ENCODE data around the gene RNF213. TPM values are rescaled to one million over a fixed set of nuclear protein-coding genes. Genes with fewer than 3 reads are reported as not detected.
A peak's percentile ranks its signal among the peaks of the same experiment; 100 is the strongest.

The RNF213 gene
- total RNA-seq, 2 experiments from 2014 or later: 488 TPM

DNA sequence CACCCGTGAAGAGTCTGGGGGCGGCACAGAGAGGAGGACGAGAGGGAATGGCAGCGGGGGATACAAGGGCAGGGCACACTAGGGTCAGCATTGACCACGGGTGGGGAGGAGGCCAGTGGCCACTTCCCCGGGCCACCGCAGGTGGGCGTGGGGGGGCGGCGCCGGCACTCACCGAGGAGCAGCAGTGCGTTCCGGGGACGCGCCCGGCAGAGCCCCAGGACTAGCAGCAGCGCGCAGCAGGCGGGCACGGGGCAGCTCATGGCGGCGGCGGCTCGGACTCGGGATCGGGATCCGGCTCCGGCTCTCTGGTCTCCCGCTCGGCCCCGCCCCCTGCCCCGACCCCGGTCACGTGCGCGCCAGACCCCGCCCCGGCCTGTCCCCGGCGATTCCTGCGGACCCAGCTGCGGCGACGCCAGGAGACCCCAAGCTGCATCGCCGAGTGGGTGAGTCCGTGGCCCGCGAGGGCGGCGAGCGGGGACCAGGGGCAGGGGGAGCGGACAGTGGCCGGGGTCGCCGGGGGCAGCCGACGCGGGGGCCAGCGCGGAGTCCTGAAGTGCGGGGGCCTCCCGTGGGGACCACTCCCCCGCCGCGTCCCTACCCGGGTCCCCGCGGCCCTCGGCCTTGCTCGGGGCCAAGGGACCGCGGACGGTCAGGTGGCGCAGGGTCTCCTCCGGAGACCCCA is 40.5 kb upstream of the RNF213 start, which contains the start of the genes SGSH and SLC26A11:
SGSH (minus strand) TSS at position 280 of the 682 bp plus-strand sequence; CDS start at position 260, 20 bp downstream.
SLC26A11 (plus strand) TSS at position 374 of the 682 bp plus-strand sequence. CDS start 1,134 bp downstream, outside the sequence.
- POLR2A ChIA-PET: interaction anchor here (1.5 kb wide), 1 partner anchor 43 kb away, joined by 5 read pairs; no protein-coding TSS in a partner anchor
- Mint-ChIP-seq H3K36me3 (no peaks in the 10 kb centered on the region), H3K27ac (peak within 1 kb of the TSS; percentile 80), H3K4me1 (peaks cover 13% of the 10 kb centered on the region), H3K27me3 (peaks cover 10% of the 10 kb centered on the region), H3K9me3 (no peaks in the 10 kb centered on the region), H3K4me3 (peak within 1 kb of the TSS; percentile 82)
- DNase-seq (peak; percentile 65), ATAC-seq (ENCODE audit: low read depth) (peak; percentile 38)

DNA sequence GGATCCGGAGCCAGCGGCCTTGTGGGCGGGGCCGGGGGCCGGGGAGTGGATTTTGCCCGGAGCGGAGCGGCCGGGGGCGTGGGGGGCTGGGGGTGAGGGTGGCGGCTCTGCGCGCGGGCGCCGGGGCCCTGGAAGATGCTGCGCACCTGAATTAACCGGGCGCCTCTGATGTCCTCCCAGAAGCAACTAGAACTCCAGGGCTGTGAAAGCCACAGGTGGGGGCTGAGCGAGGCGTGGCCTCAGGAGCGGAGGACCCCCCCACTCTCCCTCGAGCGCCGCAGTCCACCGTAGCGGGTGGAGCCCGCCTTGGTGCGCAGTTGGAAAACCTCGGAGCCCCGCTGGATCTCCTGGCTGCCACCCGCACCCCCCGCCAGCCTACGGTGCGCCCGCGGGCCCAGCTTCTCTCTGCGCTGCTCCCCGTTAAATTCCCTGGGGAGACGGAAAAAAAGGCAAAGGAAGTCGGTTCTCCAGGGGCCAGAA is 39.9 kb upstream of the RNF213 start:
- Mint-ChIP-seq H3K36me3 (no peaks in the 10 kb centered on the region), H3K4me3 (no peak overlapping the region), H3K4me1 (peaks cover 13% of the 10 kb centered on the region), H3K27me3 (peaks cover 10% of the 10 kb centered on the region), H3K9me3 (no peaks in the 10 kb centered on the region), H3K27ac (no peak overlapping the region)
- no peak for ATAC-seq (ENCODE audit: low read depth)
- no peak for DNase-seq
- POLR2A ChIA-PET: no interaction called here

DNA sequence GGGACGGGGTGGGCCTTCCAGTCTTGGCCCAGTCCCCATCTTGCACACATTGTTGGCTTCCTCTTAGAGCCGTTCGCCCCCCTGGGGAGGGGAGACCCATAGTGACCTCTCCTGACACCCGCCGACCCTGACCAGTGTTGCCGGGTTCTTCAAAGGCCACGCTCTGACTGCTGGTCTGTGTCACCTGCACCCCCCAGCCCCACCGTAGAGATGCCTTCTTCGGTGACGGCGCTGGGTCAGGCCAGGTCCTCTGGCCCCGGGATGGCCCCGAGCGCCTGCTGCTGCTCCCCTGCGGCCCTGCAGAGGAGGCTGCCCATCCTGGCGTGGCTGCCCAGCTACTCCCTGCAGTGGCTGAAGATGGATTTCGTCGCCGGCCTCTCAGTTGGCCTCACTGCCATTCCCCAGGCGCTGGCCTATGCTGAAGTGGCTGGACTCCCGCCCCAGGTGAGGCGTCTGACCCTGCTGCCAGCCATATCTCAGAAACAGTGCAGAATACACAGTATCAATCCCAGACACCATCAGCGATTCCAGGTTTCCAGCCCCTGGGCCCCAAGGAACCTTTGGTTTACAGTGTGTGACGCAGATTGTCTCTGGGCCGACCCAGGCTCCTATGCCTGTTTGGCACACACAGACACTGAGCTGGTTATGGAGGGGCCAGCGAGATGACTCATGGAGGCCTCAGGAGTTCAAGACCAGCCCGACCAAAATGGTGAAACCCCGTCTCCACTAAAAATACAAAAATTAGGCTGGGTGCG is 39.1 kb upstream of the RNF213 start:
- POLR2A ChIA-PET: no interaction called here
- peaks cover 10% of the 10 kb centered on the region for H3K27me3 Mint-ChIP-seq
- DNase-seq (no peak), ATAC-seq (ENCODE audit: low read depth) (no peak)
- H3K36me3 Mint-ChIP-seq: no peaks in the 10 kb centered on the region
- peak overlapping the region; percentile 53 for H3K4me3 Mint-ChIP-seq
- no peak overlapping the region for H3K27ac Mint-ChIP-seq
- H3K4me1 Mint-ChIP-seq: peaks cover 13% of the 10 kb centered on the region
- H3K9me3 Mint-ChIP-seq: no peaks in the 10 kb centered on the region

DNA sequence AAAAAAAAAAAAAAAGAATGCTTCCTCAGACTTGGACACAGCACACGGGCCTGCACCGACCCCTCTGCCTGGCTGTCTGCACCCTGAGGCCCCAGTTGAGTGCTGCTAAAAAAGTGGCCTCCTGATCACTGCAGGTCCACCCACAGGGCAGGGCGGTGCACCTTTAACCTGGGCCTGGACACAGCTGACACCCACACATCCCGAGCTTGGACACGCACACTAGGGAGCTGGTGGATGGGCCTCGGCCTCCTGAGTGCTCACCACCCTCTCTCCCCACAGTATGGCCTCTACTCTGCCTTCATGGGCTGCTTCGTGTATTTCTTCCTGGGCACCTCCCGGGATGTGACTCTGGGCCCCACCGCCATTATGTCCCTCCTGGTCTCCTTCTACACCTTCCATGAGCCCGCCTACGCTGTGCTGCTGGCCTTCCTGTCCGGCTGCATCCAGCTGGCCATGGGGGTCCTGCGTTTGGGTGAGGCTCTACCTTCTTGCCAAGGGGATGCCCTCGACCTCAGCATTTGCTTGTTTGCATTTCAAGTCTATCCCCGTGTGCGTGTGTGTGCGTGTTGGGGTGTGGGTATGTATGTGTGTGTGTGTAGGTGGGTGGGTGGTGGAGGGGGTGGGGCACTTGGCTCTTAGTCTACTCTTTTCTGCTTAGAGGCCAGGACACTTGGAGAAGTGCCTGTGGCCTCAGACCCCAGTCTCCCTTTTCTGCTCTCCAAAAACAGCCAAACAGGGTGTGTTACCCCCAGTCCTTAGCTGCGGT is 38.1 kb upstream of the RNF213 start:
- Mint-ChIP-seq H3K36me3 (no peaks in the 10 kb centered on the region), H3K27ac (no peak overlapping the region), H3K4me3 (no peak overlapping the region), H3K4me1 (peaks cover 13% of the 10 kb centered on the region), H3K27me3 (peaks cover 10% of the 10 kb centered on the region), H3K9me3 (no peaks in the 10 kb centered on the region)
- no peak for DNase-seq
- ATAC-seq (ENCODE audit: low read depth): no peak
- POLR2A ChIA-PET: no interaction called here

DNA sequence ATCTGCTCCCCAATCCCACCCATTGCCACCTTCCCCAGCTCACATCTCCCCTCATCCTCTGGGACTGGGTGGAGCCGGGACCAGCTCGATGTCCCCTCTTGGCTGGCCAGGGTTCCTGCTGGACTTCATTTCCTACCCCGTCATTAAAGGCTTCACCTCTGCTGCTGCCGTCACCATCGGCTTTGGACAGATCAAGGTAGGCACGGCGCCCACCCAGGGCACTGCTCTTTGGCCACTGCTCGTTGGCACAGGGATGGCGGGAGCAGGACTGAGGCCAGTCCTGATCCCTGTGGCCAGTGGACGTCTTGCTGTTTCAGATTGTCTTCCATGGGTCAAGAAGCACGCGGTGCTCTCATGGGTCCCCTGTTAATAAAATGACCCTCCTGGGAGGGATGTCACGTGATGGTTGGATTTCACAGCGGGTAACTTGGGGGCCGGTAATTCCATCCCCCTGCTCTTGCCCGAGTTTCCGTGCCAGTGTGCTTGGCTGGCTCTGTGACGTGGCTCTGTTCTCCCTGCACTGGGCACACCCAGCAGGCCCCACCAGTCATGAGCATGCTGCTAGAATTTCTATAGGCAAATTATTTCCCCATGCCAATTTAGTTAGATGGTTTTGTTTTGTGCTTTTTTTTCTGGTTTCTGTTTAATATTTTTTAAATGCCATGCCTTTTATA is 37.4 kb upstream of the RNF213 start:
- no peaks in the 10 kb centered on the region for H3K9me3 Mint-ChIP-seq
- peaks cover 10% of the 10 kb centered on the region for H3K27me3 Mint-ChIP-seq
- H3K27ac Mint-ChIP-seq: no peak overlapping the region
- POLR2A ChIA-PET: no interaction called here
- ATAC-seq (ENCODE audit: low read depth) (no peak), DNase-seq (no peak)
- no peak overlapping the region for H3K4me3 Mint-ChIP-seq
- no peaks in the 10 kb centered on the region for H3K36me3 Mint-ChIP-seq
- H3K4me1 Mint-ChIP-seq: peaks cover 13% of the 10 kb centered on the region

DNA sequence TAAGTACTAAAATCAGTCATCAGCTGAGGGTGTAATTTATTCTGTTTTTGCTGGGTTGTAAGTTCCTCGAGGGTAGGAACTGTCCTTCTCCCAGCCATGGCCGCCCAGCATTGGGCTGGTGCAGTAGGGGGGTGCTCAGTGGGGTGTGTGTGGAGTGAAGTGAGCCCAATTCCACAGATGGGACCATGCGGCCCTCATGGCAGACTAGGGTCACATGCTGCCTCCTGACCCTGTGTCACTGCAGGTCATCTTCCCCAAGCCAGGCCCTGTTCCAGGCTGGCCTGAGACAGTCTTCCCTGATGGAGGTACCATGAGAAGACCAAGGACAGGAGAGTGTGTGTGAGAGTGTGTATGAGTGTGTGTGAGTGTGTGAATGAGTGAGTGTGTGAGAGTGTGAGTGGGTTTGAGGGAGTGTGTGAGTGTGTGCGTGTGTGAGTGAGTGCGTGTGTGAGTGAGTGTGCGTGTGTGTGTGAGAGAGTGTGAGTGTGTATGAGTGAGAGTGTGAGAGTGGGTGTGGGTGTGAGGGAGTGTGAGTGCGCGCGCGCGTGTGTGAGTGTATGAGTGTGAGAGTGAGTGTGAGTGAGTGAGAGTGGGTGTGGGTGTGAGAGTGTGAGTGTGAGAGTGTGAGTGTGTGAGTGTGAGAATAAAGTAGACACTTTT is 36.7 kb upstream of the RNF213 start:
- H3K4me1 Mint-ChIP-seq: peaks cover 8% of the 10 kb centered on the region
- H3K9me3 Mint-ChIP-seq: no peaks in the 10 kb centered on the region
- H3K27me3 Mint-ChIP-seq: peaks cover 10% of the 10 kb centered on the region
- DNase-seq (no peak), ATAC-seq (ENCODE audit: low read depth) (no peak)
- POLR2A ChIA-PET: no interaction called here
- H3K4me3 Mint-ChIP-seq: no peak overlapping the region
- H3K36me3 Mint-ChIP-seq: no peaks in the 10 kb centered on the region
- no peak overlapping the region for H3K27ac Mint-ChIP-seq

DNA sequence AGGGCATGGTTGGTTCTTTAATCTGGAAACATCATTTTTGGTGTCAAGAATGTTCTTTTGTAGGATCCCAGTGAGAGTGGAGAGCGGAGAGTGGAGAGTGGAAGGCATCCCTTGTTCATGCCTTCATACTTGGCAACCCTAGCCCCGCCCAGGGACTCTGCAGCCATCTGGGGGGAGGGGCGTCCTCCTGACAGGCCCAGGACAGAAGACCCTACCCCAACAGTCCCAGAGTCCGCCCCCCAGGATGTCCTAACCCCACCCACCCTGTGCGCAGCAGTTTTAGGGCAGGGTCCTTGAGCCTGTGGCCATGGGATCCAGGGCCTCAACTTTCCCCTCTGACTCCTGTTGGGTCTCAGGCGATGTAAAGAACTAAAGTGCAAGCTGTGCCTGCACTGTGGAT is 36.0 kb upstream of the RNF213 start:
- DNase-seq: no peak
- POLR2A ChIA-PET: interaction anchor here (0.6 kb wide), 1 partner anchor 20 kb away, joined by 3 read pairs; no protein-coding TSS in a partner anchor
- Mint-ChIP-seq H3K27ac (no peak overlapping the region), H3K4me1 (peaks cover 3% of the 10 kb centered on the region), H3K27me3 (peaks cover 10% of the 10 kb centered on the region), H3K4me3 (no peak overlapping the region), H3K36me3 (no peaks in the 10 kb centered on the region), H3K9me3 (no peaks in the 10 kb centered on the region)
- no peak for ATAC-seq (ENCODE audit: low read depth)

DNA sequence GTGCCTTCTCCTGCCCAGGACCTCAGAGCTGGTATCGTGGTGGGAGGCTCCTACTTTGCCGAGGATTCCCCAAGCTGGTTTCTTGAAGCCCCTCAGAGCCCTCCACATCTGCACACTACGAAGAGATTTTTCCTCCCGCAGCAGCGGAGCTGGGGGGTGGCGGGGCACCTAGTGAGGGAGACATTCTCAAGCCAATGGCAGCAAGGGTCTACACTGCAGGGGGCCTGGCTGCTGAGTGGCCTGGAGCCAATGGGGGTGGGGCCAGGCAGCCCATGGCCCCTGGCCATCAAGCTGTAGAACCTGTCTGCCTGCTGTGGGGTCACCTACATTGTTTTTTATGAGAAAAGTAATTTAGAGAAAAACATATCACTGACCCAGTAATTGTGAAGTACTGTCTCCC is 35.4 kb upstream of the RNF213 start:
- Mint-ChIP-seq H3K4me1 (no peaks in the 10 kb centered on the region), H3K27ac (no peak overlapping the region), H3K9me3 (no peaks in the 10 kb centered on the region), H3K27me3 (peaks cover 10% of the 10 kb centered on the region), H3K4me3 (no peak overlapping the region), H3K36me3 (no peaks in the 10 kb centered on the region)
- POLR2A ChIA-PET: interaction anchor here (0.6 kb wide), 1 partner anchor 19 kb away, joined by 3 read pairs; no protein-coding TSS in a partner anchor
- ATAC-seq (ENCODE audit: low read depth) (no peak), DNase-seq (no peak)

DNA sequence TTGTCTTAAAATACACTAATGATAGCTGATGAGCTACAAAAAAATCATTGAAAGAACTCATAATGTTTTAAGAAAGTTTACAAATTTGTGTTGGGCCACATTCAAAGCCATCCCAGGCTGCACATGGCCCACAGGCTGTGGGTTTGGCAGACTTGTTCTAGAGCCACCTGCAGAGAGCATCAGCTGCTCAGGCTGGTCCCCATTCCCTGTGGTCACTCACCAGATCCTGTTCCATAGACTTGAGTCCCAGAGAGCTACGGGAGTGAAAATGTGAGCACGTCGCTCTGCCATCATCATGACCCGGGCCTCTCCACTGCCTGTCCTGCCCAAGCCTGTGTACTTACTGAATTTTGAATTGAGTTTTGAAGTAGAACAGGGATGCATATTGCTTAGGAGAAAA is 33.5 kb upstream of the RNF213 start:
- ATAC-seq (ENCODE audit: low read depth) (no peak), DNase-seq (no peak)
- H3K4me3 Mint-ChIP-seq: no peak overlapping the region
- no peaks in the 10 kb centered on the region for H3K4me1 Mint-ChIP-seq
- peaks cover 4% of the 10 kb centered on the region for H3K9me3 Mint-ChIP-seq
- peaks cover 2% of the 10 kb centered on the region for H3K27me3 Mint-ChIP-seq
- no peaks in the 10 kb centered on the region for H3K36me3 Mint-ChIP-seq
- no peak overlapping the region for H3K27ac Mint-ChIP-seq
- POLR2A ChIA-PET: interaction anchor here (1.1 kb wide), 1 partner anchor 20 kb away, joined by 3 read pairs; no protein-coding TSS in a partner anchor

DNA sequence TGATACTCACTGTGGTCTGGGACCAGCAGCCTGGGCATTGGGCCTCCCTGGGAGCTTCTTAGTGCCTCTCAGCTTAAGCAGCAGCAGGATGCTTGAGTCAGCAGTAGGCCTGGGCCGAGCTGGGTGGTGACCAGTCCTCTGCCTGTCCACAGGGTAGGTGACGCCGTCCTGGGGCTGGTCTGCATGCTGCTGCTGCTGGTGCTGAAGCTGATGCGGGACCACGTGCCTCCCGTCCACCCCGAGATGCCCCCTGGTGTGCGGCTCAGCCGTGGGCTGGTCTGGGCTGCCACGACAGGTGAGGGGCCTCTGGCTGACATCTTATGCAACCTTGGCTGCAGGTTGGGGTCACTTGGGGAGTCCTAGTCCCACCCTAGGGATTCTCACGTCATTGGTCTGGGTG is 33.0 kb upstream of the RNF213 start:
- Mint-ChIP-seq H3K4me1 (no peaks in the 10 kb centered on the region), H3K9me3 (peaks cover 8% of the 10 kb centered on the region), H3K4me3 (no peak overlapping the region), H3K36me3 (peaks cover 3% of the 10 kb centered on the region), H3K27me3 (peaks cover under 1% of the 10 kb centered on the region), H3K27ac (no peak overlapping the region)
- DNase-seq (no peak), ATAC-seq (ENCODE audit: low read depth) (no peak)
- POLR2A ChIA-PET: interaction anchor here (1.1 kb wide), 1 partner anchor 20 kb away, joined by 3 read pairs; no protein-coding TSS in a partner anchor

DNA sequence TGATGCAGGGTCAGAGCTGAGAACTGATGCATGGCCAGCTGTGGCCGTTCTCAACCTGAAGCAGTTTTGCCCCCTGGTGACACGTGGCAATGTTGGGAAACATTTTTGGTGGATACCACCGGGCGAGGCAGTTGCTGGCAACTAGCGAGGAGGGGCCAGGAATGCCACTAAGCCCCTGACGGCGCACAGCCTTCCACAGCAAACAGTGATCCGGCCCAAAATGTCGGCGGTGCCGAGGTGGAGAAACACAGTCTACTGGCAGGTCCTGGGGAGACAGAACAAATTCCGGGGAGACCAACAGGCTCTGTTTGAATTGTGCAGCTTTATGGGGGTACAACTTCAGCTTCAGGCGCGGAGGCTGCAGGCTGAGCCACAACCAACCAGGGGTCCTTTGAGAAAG is 32.2 kb upstream of the RNF213 start:
- Mint-ChIP-seq H3K27me3 (no peaks in the 10 kb centered on the region), H3K36me3 (peaks cover 6% of the 10 kb centered on the region), H3K4me1 (no peaks in the 10 kb centered on the region), H3K4me3 (no peak overlapping the region), H3K9me3 (peaks cover 12% of the 10 kb centered on the region), H3K27ac (no peak overlapping the region)
- ATAC-seq (ENCODE audit: low read depth): no peak
- POLR2A ChIA-PET: no interaction called here
- no peak for DNase-seq

DNA sequence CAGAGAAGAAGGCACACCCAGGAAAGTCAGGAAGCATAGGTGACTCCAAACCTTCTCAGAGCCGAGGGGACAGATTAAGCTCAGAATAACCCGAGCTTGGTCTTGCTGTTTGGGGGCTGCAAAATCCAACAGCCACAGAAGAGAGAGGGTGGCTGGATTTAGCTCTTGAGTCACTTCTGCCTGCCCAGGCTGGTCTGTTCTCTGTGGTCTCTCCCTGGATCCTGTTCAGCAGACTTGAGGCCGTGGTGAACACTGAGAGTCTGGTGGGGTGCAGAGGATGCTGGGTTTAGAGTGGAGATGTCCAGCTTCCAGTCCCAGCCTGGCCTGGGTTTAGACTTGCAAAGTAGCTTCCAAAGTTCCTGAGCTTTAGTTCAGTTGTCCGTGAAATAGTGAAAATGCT is 31.6 kb upstream of the RNF213 start:
- no peaks in the 10 kb centered on the region for H3K4me1 Mint-ChIP-seq
- ATAC-seq (ENCODE audit: low read depth): no peak
- POLR2A ChIA-PET: no interaction called here
- H3K4me3 Mint-ChIP-seq: no peak overlapping the region
- H3K9me3 Mint-ChIP-seq: peaks cover 12% of the 10 kb centered on the region
- H3K27me3 Mint-ChIP-seq: no peaks in the 10 kb centered on the region
- DNase-seq: no peak
- no peak overlapping the region for H3K27ac Mint-ChIP-seq
- H3K36me3 Mint-ChIP-seq: peaks cover 7% of the 10 kb centered on the region

Data from activated naive CD8-positive, alpha-beta T cell treated with anti-CD3 and anti-CD28 coated beads, Interleukin-2, amount 10 ng/mL, durations not matched to agents 7 days and 5 days (primary cell).